Neural cell (in vitro differentiated cells): ENCODE measurements around the gene NDUFA6. TPM values are rescaled to one million over a fixed set of nuclear protein-coding genes. Genes with fewer than 3 reads are reported as not detected.
"Not testable (repeated sequence)": the region's sequence is repeated elsewhere in the genome, so short reads cannot be mapped to it uniquely, and the experiment has no call there.

Experiments used
- H2AFZ ChIP-seq: fragments of 200-600, 300-800 bp; sonication (generic), shearing (Covaris generic); 2 replicates; pipeline ENCODE4 v1.6.0; 2014; ENCODE audit warnings: low read depth, mild to moderate bottlenecking, antibody characterized with exemption, low read length, moderate library complexity
- H3F3A ChIP-seq: fragments of 200-600 bp; shearing (Covaris generic); 2 replicates; pipeline ENCODE4 v1.6.1; 2016; ENCODE audit warnings: mild to moderate bottlenecking, moderate library complexity, mixed read lengths, antibody characterized with exemption, low read length; ENCODE audit not compliant: insufficient read depth, poor library complexity, severe bottlenecking
- H3K27ac ChIP-seq: fragments of 200-600, 300-800 bp; sonication (generic), shearing (Covaris generic); 2 replicates; pipeline ENCODE4 v1.5.1; 2014; ENCODE audit warnings: mild to moderate bottlenecking, low read length, moderate library complexity
- H3K27me3 ChIP-seq: fragments of 300-800, 200-600 bp; sonication (generic), shearing (Covaris generic); 2 replicates; pipeline ENCODE4 v1.6.0; 2014; ENCODE audit warnings: mild to moderate bottlenecking, low read depth, low read length, moderate library complexity; ENCODE audit not compliant: insufficient read depth
- H3K36me3 ChIP-seq: fragments of 300-800, 200-600 bp; sonication (generic), shearing (Covaris generic); 2 replicates; pipeline ENCODE4 v1.5.1; 2014; ENCODE audit warnings: mild to moderate bottlenecking, antibody characterized with exemption, low read length, moderate library complexity; ENCODE audit not compliant: insufficient read depth
- H3K4me2 ChIP-seq: fragments of 300-800, 200-600 bp; sonication (generic), shearing (Covaris generic); 2 replicates; pipeline ENCODE4 v1.6.0; 2014; ENCODE audit warnings: mild to moderate bottlenecking, low read length
- H3K4me3 ChIP-seq: fragments of 300-800, 200-600 bp; sonication (generic), shearing (Covaris generic); 2 replicates; pipeline ENCODE4 v1.5.1; 2014; ENCODE audit warnings: mild to moderate bottlenecking, low read length, moderate library complexity
- H3K79me2 ChIP-seq: fragments of 200-600 bp; shearing (Covaris generic); replicated peaks from 2 replicates; pipeline ENCODE4 v1.6.0; 2014; ENCODE audit warnings: mild to moderate bottlenecking, low read length, moderate library complexity; ENCODE audit not compliant: insufficient read depth
- H3K9ac ChIP-seq: fragments of 300-800, 200-600 bp; sonication (generic), shearing (Covaris generic); 2 replicates; pipeline ENCODE4 v1.6.1; 2016; ENCODE audit warnings: mild to moderate bottlenecking, low read length, mixed read lengths
- H3K9me2 ChIP-seq: fragments of 200-600 bp; shearing (Covaris generic); 2 replicates; pipeline ENCODE4 v1.6.1; 2016; ENCODE audit warnings: mild to moderate bottlenecking, low read length, mixed read lengths; ENCODE audit not compliant: insufficient read depth
- H3K9me3 ChIP-seq: fragments of 200-600, 300-800 bp; sonication (generic), shearing (Covaris generic); 2 replicates; pipeline ENCODE4 v1.6.1; 2016; ENCODE audit warnings: mild to moderate bottlenecking, mixed run types, low read length, moderate library complexity, mixed read lengths
- H4K20me1 ChIP-seq: fragments of 200-600 bp; shearing (Covaris generic); 2 replicates; pipeline ENCODE4 v1.6.1; 2016; ENCODE audit warnings: mild to moderate bottlenecking, mixed run types; ENCODE audit not compliant: insufficient read depth
- CTCF ChIP-seq: fragments of 450-650 bp; IDR thresholded peaks from 2 replicates; pipeline ENCODE4 v1.5.1; 2014; ENCODE audit warnings: antibody characterized with exemption, mild to moderate bottlenecking, moderate library complexity; ENCODE audit not compliant: poor library complexity, severe bottlenecking
- EP300 ChIP-seq: fragments of 450-650 bp; conservative IDR thresholded peaks from 2 replicates; pipeline ENCODE4 v1.6.1; 2014; ENCODE audit warnings: antibody characterized with exemption, mild to moderate bottlenecking, moderate library complexity; ENCODE audit not compliant: poor library complexity, severe bottlenecking
- EZH2 ChIP-seq: fragments of 200-600, 300-800 bp; shearing (Covaris generic), sonication (generic); IDR thresholded peaks from 2 replicates; pipeline ENCODE4 v1.6.1; 2014; ENCODE audit warnings: antibody characterized with exemption, low read length, borderline replicate concordance, mild to moderate bottlenecking; ENCODE audit not compliant: insufficient read depth, poor library complexity, severe bottlenecking
- MXI1 ChIP-seq: fragments of 450-650 bp; conservative IDR thresholded peaks from 2 replicates; pipeline ENCODE4 v1.6.1; 2014; ENCODE audit warnings: antibody characterized with exemption, mild to moderate bottlenecking; ENCODE audit not compliant: poor library complexity, severe bottlenecking
- POLR2AphosphoS5 ChIP-seq: IDR thresholded peaks from 2 replicates; pipeline ENCODE4 v1.6.1; 2012
- RAD21 ChIP-seq: fragments of 450-650 bp; conservative IDR thresholded peaks from 2 replicates; pipeline ENCODE4 v1.6.1; 2014; ENCODE audit warnings: antibody characterized with exemption, mild to moderate bottlenecking, moderate library complexity
- REST ChIP-seq: IDR thresholded peaks from 2 replicates; pipeline ENCODE4 v1.6.1; 2012; ENCODE audit warnings: borderline replicate concordance
- SMC3 ChIP-seq: fragments of 450-650 bp; conservative IDR thresholded peaks from 2 replicates; pipeline ENCODE4 v1.6.1; 2014; ENCODE audit warnings: antibody characterized with exemption, mild to moderate bottlenecking, moderate library complexity; ENCODE audit not compliant: poor library complexity
- TAF1 ChIP-seq: IDR thresholded peaks from 2 replicates; pipeline ENCODE4 v1.6.1; 2012; ENCODE audit warnings: low read depth
- polyA plus RNA-seq: library from polyadenylated mRNA; depleted of rRNA; stranded (reverse); fragments of >200 nt; gene quantifications from 2 replicates; pipeline ENCODE4 v1.2.3, GENCODE V29; 2014

The NDUFA6 gene
- polyA plus RNA-seq, 1 donor from 2014 or later, result 273 TPM

GRCh38 chr22:42116848-42117424 is 26.4 kb upstream of the NDUFA6 start:
- no peak overlapping the region for H3K4me2 ChIP-seq
- H3K36me3 ChIP-seq, result no peaks in the 10 kb centered on the region
- H3K9ac ChIP-seq, result no peak overlapping the region
- no peak overlapping the region for H2AFZ ChIP-seq
- no peaks in the 10 kb centered on the region for H3K9me3 ChIP-seq
- H3F3A ChIP-seq, result no peaks in the 10 kb centered on the region
- no peaks in the 10 kb centered on the region for H3K79me2 ChIP-seq
- no peaks in the 10 kb centered on the region for H3K9me2 ChIP-seq
- H3K27ac ChIP-seq, result no peak overlapping the region
- TF ChIP-seq TAF1 (no peak), MXI1 (no peak), EP300 (no peak), CTCF (no peak), POLR2AphosphoS5 (no peak), SMC3 (peak; percentile 22), EZH2 (no peak), REST (no peak)
- no peaks in the 10 kb centered on the region for H4K20me1 ChIP-seq
- H3K27me3 ChIP-seq, result no peaks in the 10 kb centered on the region
- H3K4me3 ChIP-seq, result no peak overlapping the region

GRCh38 chr22:42115420-42115830 is 24.9 kb upstream of the NDUFA6 start:
- H3K79me2 ChIP-seq, H3K9me3 ChIP-seq, H3K9ac ChIP-seq, H3K4me2 ChIP-seq, H3K4me3 ChIP-seq, H3F3A ChIP-seq, H3K27me3 ChIP-seq, H3K36me3 ChIP-seq, H3K27ac ChIP-seq, H4K20me1 ChIP-seq, H2AFZ ChIP-seq, H3K9me2 ChIP-seq: not testable (repeated sequence)

- no peaks in the 10 kb centered on the region for H3K9me3 ChIP-seq
- H3K4me2 ChIP-seq, result no peak overlapping the region
- H3K27me3 ChIP-seq, result no peaks in the 10 kb centered on the region
- no peaks in the 10 kb centered on the region for H4K20me1 ChIP-seq
- no peak overlapping the region for H3K27ac ChIP-seq
- no peak overlapping the region for H3K4me3 ChIP-seq
- no peaks in the 10 kb centered on the region for H3K9me2 ChIP-seq
- no peaks in the 10 kb centered on the region for H3K79me2 ChIP-seq
- no peak for TF ChIP-seq TAF1
- TF ChIP-seq REST, result no peak
- peak; percentile 62 for TF ChIP-seq CTCF
- TF ChIP-seq SMC3, result peak; percentile 62
- TF ChIP-seq POLR2AphosphoS5, result no peak
- TF ChIP-seq EZH2, result no peak
- no peak for TF ChIP-seq MXI1
- TF ChIP-seq RAD21, result peak; percentile 59
- TF ChIP-seq EP300, result no peak
- H3F3A ChIP-seq, result no peaks in the 10 kb centered on the region
- H2AFZ ChIP-seq, result no peak overlapping the region
- no peaks in the 10 kb centered on the region for H3K36me3 ChIP-seq
- no peak overlapping the region for H3K9ac ChIP-seq
These were observed 24.1 kb upstream of the NDUFA6 start for GRCh38 chr22:42114721-42115120.
